B cell (primary cell): Measurements from ENCODE around the gene FBXO30. TPM values are rescaled to one million over a fixed set of nuclear protein-coding genes. Genes with fewer than 3 reads are reported as not detected.

Experiments
- ATAC-seq: fragments of 200-7000 bp; cut with Tn5 transposase; one replicate; pipeline ENCODE4 v1.10.0; 2021; ENCODE audit warnings: low read depth, mild to moderate bottlenecking, moderate number of reproducible peaks, moderate library complexity
- CTCF ChIA-PET: fragments of 350-600 bp; sonication (Branson Sonifier 250); formaldehyde crosslinking; loops from one replicate; lab custom pipeline; 2021; ENCODE audit warnings: antibody characterized with exemption, inconsistent platforms; lab: Charles Lee
- POLR2A ChIA-PET: fragments of 350-600 bp; sonication (Branson Sonifier 250); formaldehyde crosslinking; loops from one replicate; lab custom pipeline; 2021; ENCODE audit warnings: antibody characterized with exemption; lab: Charles Lee
- DNase-seq: peaks from one replicate; pipeline ENCODE4 v3.0.0; 2013
- H2AFZ ChIP-seq: 2 replicates; pipeline ENCODE4 v1.6.1; 2012; ENCODE audit warnings: mild to moderate bottlenecking, low read depth, low read length; ENCODE audit not compliant: insufficient read depth, poor library complexity, severe bottlenecking
- H3K27ac ChIP-seq, 2 donors: 1 replicate in 1 of 2; 2 replicates in 1 of 2; pipeline ENCODE4 v1.5.1; 2012 to 2013; ENCODE audit warnings: low read length in 2 of 2, mild to moderate bottlenecking in 2 of 2, moderate library complexity in 1 of 2
- H3K27me3 ChIP-seq, 4 experiments: fragments of 200-600 bp in 1 of 4; sonication (generic) in 1 of 4; replicated peaks in 1 of 4; 1 replicate in 2 of 4; 2 replicates in 2 of 4; pipeline versions ENCODE4 v1.6.1 to v1.7.0; 2013 to 2016; ENCODE audit warnings: low read length in 3 of 4, mild to moderate bottlenecking in 2 of 4, mixed read lengths in 1 of 4, moderate library complexity in 1 of 4; ENCODE audit not compliant: insufficient read depth in 4 of 4, control insufficient read depth in 3 of 4; ENCODE audit errors: control extremely low read depth in 1 of 4
- H3K36me3 ChIP-seq, 2 experiments: replicated peaks in 1 of 2; 1 replicate in 1 of 2; 2 replicates in 1 of 2; pipeline versions ENCODE4 v1.6.1 to v1.7.1; 2013; ENCODE audit warnings: low read length in 1 of 2; ENCODE audit not compliant: insufficient read depth in 2 of 2, control insufficient read depth in 1 of 2; ENCODE audit errors: control extremely low read depth in 1 of 2, extremely low read depth in 1 of 2
- H3K4me1 ChIP-seq, 2 donors: fragments of 200-600 bp in 1 of 2; sonication (generic) in 1 of 2; 1 replicate in 1 of 2; 2 replicates in 1 of 2; pipeline versions ENCODE4 v1.5.1 to v1.6.1; 2013 to 2017; ENCODE audit warnings: low read length in 2 of 2; ENCODE audit not compliant: control insufficient read depth in 2 of 2, insufficient read depth in 2 of 2
- H3K4me2 ChIP-seq: replicated peaks from 2 replicates; pipeline ENCODE3; 2012; ENCODE audit warnings: mild to moderate bottlenecking, low read depth, low read length; ENCODE audit not compliant: poor library complexity, severe bottlenecking
- H3K4me3 ChIP-seq, 5 experiments: fragments of 200-600 bp in 1 of 5; sonication (generic) in 1 of 5; 1 replicate in 3 of 5; 2 replicates in 2 of 5; pipeline versions ENCODE4 v1.5.1 to v1.7.0; 2011 to 2016; ENCODE audit warnings: low read length in 4 of 5, mild to moderate bottlenecking in 4 of 5, low read depth in 2 of 5, control low read depth in 1 of 5, moderate library complexity in 1 of 5; ENCODE audit not compliant: insufficient read depth in 1 of 5; ENCODE audit errors: control extremely low read depth in 1 of 5, extremely low read depth in 1 of 5
- H3K79me2 ChIP-seq: fragments of 200-600 bp; sonication (generic); one replicate; pipeline ENCODE4 v1.6.0; 2016; ENCODE audit warnings: low read length; ENCODE audit not compliant: control insufficient read depth, insufficient read depth
- H3K9ac ChIP-seq: fragments of 200-600 bp; sonication (generic); 2 replicates; pipeline ENCODE4 v1.6.1; 2017; ENCODE audit warnings: mild to moderate bottlenecking, low read length, moderate library complexity
- H3K9me3 ChIP-seq, 3 donors: one replicate each; pipeline versions ENCODE4 v1.6.1 to v1.7.1; 2013; ENCODE audit warnings: low read length in 2 of 3; ENCODE audit not compliant: control insufficient read depth in 2 of 3, insufficient read depth in 1 of 3; ENCODE audit errors: control extremely low read depth in 1 of 3
- H4K20me1 ChIP-seq: 2 replicates; pipeline ENCODE4 v1.6.0; 2012; ENCODE audit warnings: mild to moderate bottlenecking, low read length; ENCODE audit not compliant: insufficient read depth, control insufficient read depth, poor library complexity, severe bottlenecking
- H3K27ac Mint-ChIP-seq: one replicate; pipeline ENCODE4 v1.8.0; 2021; ENCODE audit warnings: mixed read lengths
- H3K27me3 Mint-ChIP-seq: one replicate; pipeline ENCODE4 v1.8.0; 2021; ENCODE audit warnings: mixed read lengths
- H3K4me1 Mint-ChIP-seq: one replicate; pipeline ENCODE4 v1.8.0; 2021; ENCODE audit warnings: mixed read lengths
- H3K4me3 Mint-ChIP-seq: one replicate; pipeline ENCODE4 v1.8.0; 2021; ENCODE audit warnings: mixed read lengths
- H3K9me3 Mint-ChIP-seq: one replicate; pipeline ENCODE4 v1.8.0; 2022; ENCODE audit warnings: mixed read lengths; ENCODE audit not compliant: insufficient read depth
- CTCF ChIP-seq: fragments of 200-600 bp; IDR thresholded peaks from one replicate; pipeline ENCODE4 v1.8.0; 2022; ENCODE audit warnings: antibody characterized with exemption, mild to moderate bottlenecking
- EZH2 ChIP-seq: IDR thresholded peaks from 2 replicates; pipeline ENCODE4 v1.6.1; 2012; ENCODE audit warnings: borderline replicate concordance, low read depth, mild to moderate bottlenecking, moderate library complexity, low read length; ENCODE audit not compliant: insufficient read depth, poor library complexity, severe bottlenecking
- WGBS: methylation state at CpG from one replicate; pipeline ENCODE4 v1.1.5; 2013; ENCODE audit warnings: missing lambda C conversion rate; ENCODE audit not compliant: insufficient coverage; 5-methylcytosine and 5-hydroxymethylcytosine counted together
- intact Hi-C: fragments of 100-400 bp; cut with micrococcal nuclease; formaldehyde crosslinking; loops from one replicate; pipeline ENCODE4 v1.10.0; 2022
- polyA minus RNA-seq: library from RNA; depleted of rRNA, polyadenylated mRNA; stranded (reverse); fragments of >200 nt; gene quantifications from 2 replicates; pipeline ENCODE4 v1.2.3, GENCODE V29; 2012
- polyA plus RNA-seq: library from polyadenylated mRNA; depleted of rRNA; stranded (reverse); fragments of >200 nt; gene quantifications from 2 replicates; pipeline ENCODE4 v1.2.3, GENCODE V29; 2012
- total RNA-seq, 2 donors: library from RNA; stranded (reverse); fragments of 120-200 nt in 1 of 2; gene quantifications; 1 replicate in 1 of 2; 2 replicates in 1 of 2; pipeline versions ENCODE4 v1.2.3 to v1.2.4, GENCODE V29; 2013 to 2022

Gene FBXO30
- total RNA-seq (9.7 and 10.2 TPM in 2 replicates), polyA plus RNA-seq (0.85 and 1.4 TPM in 2 replicates), polyA minus RNA-seq (1.5 and 2.1 TPM in 2 replicates)
- 6.2 TPM for total RNA-seq (2013)

GRCh38 chr6:145814501-145815308 is at the start of gene FBXO30:
Gene FBXO30, minus strand, starts transcription at chr6:145814795. Its CDS starts 8,390 bp downstream, at chr6:145806405.
- intact Hi-C loops = loop anchor here (1.0 to 5.0 kb wide), 5 partner anchors 50 to 1597 kb away; partner anchors contain the start of genes EPM2A and SHPRH
- Histone ChIP-seq H3K4me3 (peak within 1 kb of the TSS; percentile 60 to 94 (median 90)), H3K27ac (peak within 1 kb of the TSS; percentile 76 to 89), H3K9ac (peak within 1 kb of the TSS; percentile 77), H3K36me3 (no peaks in the 10 kb centered on the region), H2AFZ (peak within 1 kb of the TSS; percentile 94), H3K4me1 (peaks cover 26 to 32% of the 10 kb centered on the region in 2 donors), H3K79me2 (peaks cover 39% of the 10 kb centered on the region), H3K27me3 (no peaks in the 10 kb centered on the region), H3K4me2 (peak within 1 kb of the TSS; percentile 89), H3K9me3 (no peaks in the 10 kb centered on the region), H4K20me1 (peaks cover 8% of the 10 kb centered on the region)
- H3K9me3 Mint-ChIP-seq = no peaks in the 10 kb centered on the region
- ChIA-PET POLR2A (interaction anchor here (0.5 to 3.2 kb wide), 3 partner anchors 73 to 150 kb away, joined by 3 to 21 read pairs (median 13); partner anchors contain the start of genes EPM2A and SHPRH), CTCF (interaction anchor here (0.8 to 2.6 kb wide), 8 partner anchors 20 to 150 kb away, joined by 3 to 18 read pairs (median 4); partner anchors contain the start of genes EPM2A and SHPRH)
- under 1% methylated on average over 73 of the region's 88 CpGs for WGBS
- H3K4me1 Mint-ChIP-seq = peaks cover 44% of the 10 kb centered on the region
- ATAC-seq (peak; percentile 91), DNase-seq (peak; percentile 93)
- TF ChIP-seq EZH2 (no peak), CTCF (peak; percentile 18)
- H3K4me3 Mint-ChIP-seq = peak within 1 kb of the TSS; percentile 96
- no peaks in the 10 kb centered on the region for H3K27me3 Mint-ChIP-seq
- H3K27ac Mint-ChIP-seq = peak within 1 kb of the TSS; percentile 96
